ENCODE data around the gene DECR2.

Gene DECR2

GRCh38 chr16:425740-426114 is 24.0 kb downstream of the DECR2 start:
- peak overlapping the region; percentile 56 to 64 for H3K4ac ChIP-seq (ENCODE audit: low read depth in 1 of 2, low read length in 2 of 2)
- H3K36me3 ChIP-seq (ENCODE audit: control insufficient read depth in 1 of 2, insufficient read depth in 2 of 2, low read depth in 1 of 2, low read length in 2 of 2): peaks cover 3% of the 10 kb centered on the region in 2 experiments
- H3K79me1 ChIP-seq (replicated peaks; ENCODE audit: low read length, poor library complexity, severe bottlenecking): peaks cover 22% of the 10 kb centered on the region
- H2BK5ac ChIP-seq (ENCODE audit: low read depth, low read length, poor library complexity, severe bottlenecking): no peak overlapping the region
- no peak overlapping the region for H2AFZ ChIP-seq (ENCODE audit: low read depth, low read length)
- H3K27me3 ChIP-seq (ENCODE audit: control insufficient read depth in 1 of 2, insufficient read depth in 1 of 2, low read length in 2 of 2): no peaks in the 10 kb centered on the region
- DNase-seq: peak; percentile 7
- H2BK15ac ChIP-seq (ENCODE audit: low read depth, poor library complexity, severe bottlenecking): peak overlapping the region; percentile 52
- no peak overlapping the region for H4K8ac ChIP-seq (ENCODE audit: low read length)
- no peak overlapping the region for H3K9ac ChIP-seq (ENCODE audit: low read length)
- H2BK12ac ChIP-seq (ENCODE audit: low read length in 2 of 2): no peak overlapping the region
- H3K27ac ChIP-seq (ENCODE audit: low read length, poor library complexity, severe bottlenecking): no peak overlapping the region
- peak overlapping the region; percentile 62 to 82 for H3K18ac ChIP-seq (ENCODE audit: low read depth in 1 of 2, low read length in 2 of 2)
- H3K4me2 ChIP-seq (ENCODE audit: low read length, poor library complexity, severe bottlenecking): peak overlapping the region; percentile 99
- peak overlapping the region; percentile 49 for H2BK120ac ChIP-seq (ENCODE audit: low read depth, low read length)
- peaks cover 28% of the 10 kb centered on the region for H3K4me1 ChIP-seq (ENCODE audit: control insufficient read depth, insufficient read depth, low read depth, low read length)
- peak overlapping the region in 1 of 2 experiments; percentile 93 for H3K23ac ChIP-seq (ENCODE audit: low read length in 2 of 2)
- H3K4me3 ChIP-seq (ENCODE audit: insufficient read depth in 1 of 2, low read depth in 1 of 2, low read length in 2 of 2): peak overlapping the region in 1 of 2 experiments; percentile 76
- peak overlapping the region; percentile 27 for H4K91ac ChIP-seq (ENCODE audit: low read length)
- H3K9me3 ChIP-seq (ENCODE audit: control insufficient read depth, low read length): no peaks in the 10 kb centered on the region
- 2% methylated on average over 18 of the region's 63 CpGs for WGBS
- H2AK5ac ChIP-seq (ENCODE audit: low read length, severe bottlenecking): no peak overlapping the region
- no peak overlapping the region for H3K14ac ChIP-seq (ENCODE audit: low read length in 2 of 2)

GRCh38 chr16:426115-426905 is 24.6 kb downstream of the DECR2 start:
- H3K36me3 ChIP-seq (ENCODE audit: control insufficient read depth in 1 of 2, insufficient read depth in 2 of 2, low read depth in 1 of 2, low read length in 2 of 2): peaks cover 3% of the 10 kb centered on the region in 2 experiments
- H2AK5ac ChIP-seq (ENCODE audit: low read length, severe bottlenecking): no peak overlapping the region
- no peak overlapping the region for H4K8ac ChIP-seq (ENCODE audit: low read length)
- DNase-seq: peak; percentile 26
- 1% methylated on average over 74 of the region's 97 CpGs for WGBS
- no peaks in the 10 kb centered on the region for H3K9me3 ChIP-seq (ENCODE audit: control insufficient read depth, low read length)
- peak overlapping the region; percentile 56 to 64 for H3K4ac ChIP-seq (ENCODE audit: low read depth in 1 of 2, low read length in 2 of 2)
- peak overlapping the region in 1 of 2 experiments; percentile 97 for H3K23ac ChIP-seq (ENCODE audit: low read length in 2 of 2)
- peaks cover 31% of the 10 kb centered on the region for H3K4me1 ChIP-seq (ENCODE audit: control insufficient read depth, insufficient read depth, low read depth, low read length)
- H3K27ac ChIP-seq (ENCODE audit: low read length, poor library complexity, severe bottlenecking): no peak overlapping the region
- peak overlapping the region; percentile 18 to 33 for H3K18ac ChIP-seq (ENCODE audit: low read depth in 1 of 2, low read length in 2 of 2)
- H2BK15ac ChIP-seq (ENCODE audit: low read depth, poor library complexity, severe bottlenecking): peak overlapping the region; percentile 52
- H3K9ac ChIP-seq (ENCODE audit: low read length): peak overlapping the region; percentile 75
- H3K79me1 ChIP-seq (replicated peaks; ENCODE audit: low read length, poor library complexity, severe bottlenecking): peaks cover 25% of the 10 kb centered on the region
- peak overlapping the region; percentile 73 for H2BK120ac ChIP-seq (ENCODE audit: low read depth, low read length)
- no peak overlapping the region for H2AFZ ChIP-seq (ENCODE audit: low read depth, low read length)
- H2BK5ac ChIP-seq (ENCODE audit: low read depth, low read length, poor library complexity, severe bottlenecking): no peak overlapping the region
- peak overlapping the region in 1 of 2 experiments; percentile 4 for H3K14ac ChIP-seq (ENCODE audit: low read length in 2 of 2)
- peak overlapping the region; percentile 99 for H3K4me2 ChIP-seq (ENCODE audit: low read length, poor library complexity, severe bottlenecking)
- peak overlapping the region; percentile 1 for H4K91ac ChIP-seq (ENCODE audit: low read length)
- peak overlapping the region; percentile 76 to 86 for H3K4me3 ChIP-seq (ENCODE audit: insufficient read depth in 1 of 2, low read depth in 1 of 2, low read length in 2 of 2)
- no peaks in the 10 kb centered on the region for H3K27me3 ChIP-seq (ENCODE audit: control insufficient read depth in 1 of 2, insufficient read depth in 1 of 2, low read length in 2 of 2)
- H2BK12ac ChIP-seq (ENCODE audit: low read length in 2 of 2): peak overlapping the region in 1 of 2 experiments; percentile 2

GRCh38 chr16:426906-427249 is 25.2 kb downstream of the DECR2 start:
- Histone ChIP-seq H3K4me1 (ENCODE audit: control insufficient read depth, insufficient read depth, low read depth, low read length) (peaks cover 31% of the 10 kb centered on the region), H3K4ac (ENCODE audit: low read depth in 1 of 2, low read length in 2 of 2) (no peak overlapping the region), H2AK5ac (ENCODE audit: low read length, severe bottlenecking) (no peak overlapping the region), H4K8ac (ENCODE audit: low read length) (no peak overlapping the region), H3K79me1 (replicated peaks; ENCODE audit: low read length, poor library complexity, severe bottlenecking) (peaks cover 27% of the 10 kb centered on the region), H3K23ac (ENCODE audit: low read length in 2 of 2) (no peak overlapping the region), H3K27me3 (ENCODE audit: control insufficient read depth in 1 of 2, insufficient read depth in 1 of 2, low read length in 2 of 2) (no peaks in the 10 kb centered on the region), H2BK12ac (ENCODE audit: low read length in 2 of 2) (no peak overlapping the region), H2BK120ac (ENCODE audit: low read depth, low read length) (peak overlapping the region; percentile 73), H2AFZ (ENCODE audit: low read depth, low read length) (no peak overlapping the region), H3K14ac (ENCODE audit: low read length in 2 of 2) (no peak overlapping the region), H3K9ac (ENCODE audit: low read length) (peak overlapping the region; percentile 75), H3K18ac (ENCODE audit: low read depth in 1 of 2, low read length in 2 of 2) (no peak overlapping the region), H3K36me3 (ENCODE audit: control insufficient read depth in 1 of 2, insufficient read depth in 2 of 2, low read depth in 1 of 2, low read length in 2 of 2) (peaks cover 3% of the 10 kb centered on the region in 2 experiments), H3K27ac (ENCODE audit: low read length, poor library complexity, severe bottlenecking) (no peak overlapping the region), H2BK15ac (ENCODE audit: low read depth, poor library complexity, severe bottlenecking) (no peak overlapping the region), H4K91ac (ENCODE audit: low read length) (no peak overlapping the region), H2BK5ac (ENCODE audit: low read depth, low read length, poor library complexity, severe bottlenecking) (no peak overlapping the region), H3K9me3 (ENCODE audit: control insufficient read depth, low read length) (no peaks in the 10 kb centered on the region), H3K4me3 (ENCODE audit: insufficient read depth in 1 of 2, low read depth in 1 of 2, low read length in 2 of 2) (peak overlapping the region; percentile 76 to 86), H3K4me2 (ENCODE audit: low read length, poor library complexity, severe bottlenecking) (peak overlapping the region; percentile 99)
- no peak for DNase-seq
- 29% methylated on average over 11 of the region's 13 CpGs for WGBS

- no peak for DNase-seq
- Histone ChIP-seq H4K91ac (ENCODE audit: low read length) (no peak overlapping the region), H3K4me2 (ENCODE audit: low read length, poor library complexity, severe bottlenecking) (peak overlapping the region; percentile 99), H3K14ac (ENCODE audit: low read length in 2 of 2) (no peak overlapping the region), H3K9ac (ENCODE audit: low read length) (peak overlapping the region; percentile 75), H3K9me3 (ENCODE audit: control insufficient read depth, low read length) (no peaks in the 10 kb centered on the region), H3K79me1 (replicated peaks; ENCODE audit: low read length, poor library complexity, severe bottlenecking) (peaks cover 27% of the 10 kb centered on the region), H2AK5ac (ENCODE audit: low read length, severe bottlenecking) (no peak overlapping the region), H2BK120ac (ENCODE audit: low read depth, low read length) (no peak overlapping the region), H2BK5ac (ENCODE audit: low read depth, low read length, poor library complexity, severe bottlenecking) (no peak overlapping the region), H3K4ac (ENCODE audit: low read depth in 1 of 2, low read length in 2 of 2) (no peak overlapping the region), H3K23ac (ENCODE audit: low read length in 2 of 2) (no peak overlapping the region), H3K18ac (ENCODE audit: low read depth in 1 of 2, low read length in 2 of 2) (no peak overlapping the region), H2BK12ac (ENCODE audit: low read length in 2 of 2) (no peak overlapping the region), H4K8ac (ENCODE audit: low read length) (no peak overlapping the region), H3K27ac (ENCODE audit: low read length, poor library complexity, severe bottlenecking) (no peak overlapping the region), H3K4me1 (ENCODE audit: control insufficient read depth, insufficient read depth, low read depth, low read length) (peaks cover 31% of the 10 kb centered on the region), H3K36me3 (ENCODE audit: control insufficient read depth in 1 of 2, insufficient read depth in 2 of 2, low read depth in 1 of 2, low read length in 2 of 2) (peaks cover 3% of the 10 kb centered on the region in 2 experiments), H3K27me3 (ENCODE audit: control insufficient read depth in 1 of 2, insufficient read depth in 1 of 2, low read length in 2 of 2) (no peaks in the 10 kb centered on the region), H3K4me3 (ENCODE audit: insufficient read depth in 1 of 2, low read depth in 1 of 2, low read length in 2 of 2) (peak overlapping the region in 1 of 2 experiments; percentile 86), H2BK15ac (ENCODE audit: low read depth, poor library complexity, severe bottlenecking) (no peak overlapping the region), H2AFZ (ENCODE audit: low read depth, low read length) (no peak overlapping the region)
- WGBS: 83% methylated on average over 10 of the region's 10 CpGs
These were observed 25.6 kb downstream of the DECR2 start for GRCh38 chr16:427250-427649.

Measured in mesenchymal stem cell (in vitro differentiated cells and primary cell).